HK-2 (cell line): Measurements from ENCODE around the gene ITGB3BP.
"Not testable (repeated sequence)": the region's sequence is repeated elsewhere in the genome, so short reads cannot be mapped to it uniquely, and the experiment has no call there.

Source experiments
- DNase-seq: peaks from one replicate; pipeline ENCODE4 v3.0.0-alpha.2; 2018; ENCODE audit not compliant: unreplicated experiment

Gene ITGB3BP

DNA sequence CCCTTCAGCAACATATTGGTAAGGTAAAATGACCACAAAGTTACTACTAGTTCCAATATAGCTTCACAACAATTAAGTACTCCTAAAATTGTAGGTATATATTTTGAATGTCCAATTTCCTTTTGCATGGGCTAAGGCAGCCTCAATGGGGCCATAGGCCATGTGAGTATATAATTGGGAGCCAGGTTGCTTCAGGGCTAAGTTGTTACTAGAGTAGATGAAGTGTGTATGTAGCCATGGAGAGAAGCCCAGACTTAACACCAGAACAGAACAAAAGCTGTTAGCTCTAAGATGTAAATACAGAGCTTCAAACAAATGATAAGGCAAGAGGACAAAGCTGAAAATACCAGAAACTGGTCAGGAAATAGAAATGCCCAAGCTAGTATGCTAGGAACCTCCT is 16.2 kb downstream of the ITGB3BP start:
- no peak for DNase-seq

DNA sequence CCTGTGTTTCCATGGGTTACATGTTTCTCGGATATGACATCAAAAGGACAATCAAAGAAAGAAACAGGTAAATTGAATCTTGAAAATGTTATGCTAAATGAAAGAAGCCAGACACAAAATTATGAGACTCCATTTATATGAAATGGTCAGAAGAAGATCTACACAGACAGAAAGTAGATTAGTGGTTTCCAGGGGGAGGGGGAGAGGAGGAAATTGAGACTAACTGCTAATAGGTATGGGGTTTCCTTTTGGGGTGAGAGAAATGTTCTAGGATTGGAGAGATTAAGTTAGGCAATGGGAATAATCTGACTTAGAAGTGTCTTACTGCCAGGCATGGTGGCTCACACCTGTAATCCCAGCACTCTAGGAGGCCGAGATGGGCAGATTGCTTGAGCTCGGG is 21.8 kb downstream of the ITGB3BP start:
- DNase-seq, result no peak

- no peak for DNase-seq
These were observed 24.9 kb downstream of the ITGB3BP start for GRCh38 chr1:63498106-63498505.

- no peak for DNase-seq
These were observed 25.4 kb downstream of the ITGB3BP start for GRCh38 chr1:63497577-63497976.

- no peak for DNase-seq
These were observed 35.5 kb downstream of the ITGB3BP start for GRCh38 chr1:63487336-63488065.

GRCh38 chr1:63486629-63487028 is 36.4 kb downstream of the ITGB3BP start:
- no peak for DNase-seq

- no peak for DNase-seq
These were observed 43.0 kb downstream of the ITGB3BP start for GRCh38 chr1:63480057-63480456.

DNA sequence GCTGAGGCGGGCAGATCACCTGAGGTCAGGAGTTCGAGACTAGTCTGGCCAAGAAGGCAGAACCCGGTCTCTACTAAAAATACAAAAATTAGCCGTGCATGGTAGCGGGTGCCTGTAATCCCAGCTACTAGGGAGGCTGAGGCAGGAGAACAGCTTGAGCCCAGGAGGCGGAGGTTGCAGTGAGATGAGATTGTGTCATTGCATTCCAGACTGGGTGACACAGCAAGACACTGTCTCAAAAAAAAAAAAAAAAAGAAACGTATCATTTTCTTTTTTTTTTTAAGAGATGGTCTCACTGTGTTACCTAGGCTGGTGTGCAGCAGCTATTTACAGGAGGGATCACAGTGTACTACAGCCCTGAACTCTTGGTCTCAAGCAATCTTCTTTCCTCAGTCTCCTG is 47.3 kb downstream of the ITGB3BP start:
- DNase-seq, result no peak

GRCh38 chr1:63468683-63469082 is 54.3 kb downstream of the ITGB3BP start:
- DNase-seq, result not testable (repeated sequence)

DNA sequence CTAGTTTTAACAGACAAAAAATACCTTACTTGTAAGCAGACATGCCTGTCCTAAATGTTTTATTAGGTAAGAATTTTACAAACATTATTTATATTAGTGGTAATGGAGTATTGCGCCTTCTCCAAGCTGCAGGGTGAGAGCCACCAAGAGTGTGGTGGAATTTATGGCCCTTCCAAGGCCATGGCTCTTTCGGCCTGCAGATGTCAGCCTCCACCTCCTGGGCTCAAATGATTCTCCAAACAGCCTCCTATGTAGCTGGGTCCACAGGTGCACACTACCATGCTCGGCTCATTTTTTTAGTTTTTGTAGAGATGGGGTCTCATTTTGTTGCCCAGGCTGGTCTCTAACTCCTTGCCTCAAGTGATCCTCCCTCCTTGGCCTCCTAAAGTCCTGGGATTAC is 56.3 kb downstream of the ITGB3BP start:
- DNase-seq, result no peak

DNA sequence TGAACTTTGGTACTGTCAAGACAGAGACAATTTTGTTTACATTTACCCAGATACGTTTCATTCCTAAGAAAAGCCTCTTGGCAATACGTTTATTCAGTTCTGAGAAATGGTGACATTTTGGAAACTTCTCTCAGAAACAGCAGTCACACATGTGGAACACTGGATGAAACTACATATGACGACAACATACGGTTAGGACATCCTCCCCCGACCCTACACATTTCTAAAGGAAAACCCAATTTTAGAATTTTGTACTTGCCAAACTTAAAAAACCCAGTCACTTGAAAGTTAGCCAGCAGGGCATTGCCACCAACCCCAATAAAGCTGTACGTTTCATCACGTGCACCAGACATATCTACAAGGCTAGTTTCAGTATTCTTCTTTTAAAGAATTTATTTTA is 56.8 kb downstream of the ITGB3BP start:
- no peak for DNase-seq

- no peak for DNase-seq
These were observed 59.8 kb downstream of the ITGB3BP start for GRCh38 chr1:63463248-63463647.

GRCh38 chr1:63461661-63462230 is 61.3 kb downstream of the ITGB3BP start:
- DNase-seq, result no peak

- DNase-seq, result no peak
These were observed 64.3 kb downstream of the ITGB3BP start for GRCh38 chr1:63458750-63459149.

DNA sequence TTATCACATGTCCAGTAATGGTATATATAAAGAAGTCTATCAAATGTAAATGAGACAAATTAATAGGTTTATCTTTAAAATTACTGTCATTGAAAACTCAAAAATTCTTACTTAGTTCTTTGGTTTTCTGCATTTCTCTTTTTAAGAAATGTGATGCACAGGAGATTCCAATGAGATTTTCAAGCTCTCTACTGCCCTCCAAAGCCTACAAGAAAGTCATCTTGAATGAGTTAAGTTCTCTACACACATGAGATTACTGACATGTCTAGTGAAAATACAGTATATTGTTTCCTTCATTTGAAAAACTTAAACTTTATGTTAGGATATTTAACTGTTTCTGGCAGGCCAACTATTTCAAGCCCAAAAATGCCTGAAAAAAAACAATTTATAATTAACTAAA is 68.8 kb downstream of the ITGB3BP start:
- DNase-seq, result no peak

- no peak for DNase-seq
These were observed 69.8 kb downstream of the ITGB3BP start for GRCh38 chr1:63453232-63453631.

DNA sequence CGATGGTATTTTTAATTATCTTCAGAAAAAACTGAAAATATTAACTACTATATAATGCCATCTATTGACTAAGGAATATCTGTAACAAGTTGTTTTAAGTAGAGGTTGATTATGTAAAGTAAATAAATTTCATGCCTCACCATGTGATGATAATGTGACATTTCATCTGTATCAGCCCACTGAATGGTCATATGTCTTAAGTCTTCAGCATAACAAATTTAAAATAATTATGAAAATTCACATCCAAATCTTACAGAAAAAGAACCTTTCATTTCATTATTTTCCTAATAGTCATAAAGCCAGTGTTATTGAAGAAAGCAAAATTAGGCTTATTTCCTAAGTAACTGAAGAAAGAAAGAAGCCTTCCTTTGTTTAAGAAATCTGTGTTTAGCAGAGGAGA is 72.6 kb downstream of the ITGB3BP start:
- DNase-seq, result no peak

- DNase-seq, result no peak
These were observed 74.2 kb downstream of the ITGB3BP start for GRCh38 chr1:63448731-63449246.

DNA sequence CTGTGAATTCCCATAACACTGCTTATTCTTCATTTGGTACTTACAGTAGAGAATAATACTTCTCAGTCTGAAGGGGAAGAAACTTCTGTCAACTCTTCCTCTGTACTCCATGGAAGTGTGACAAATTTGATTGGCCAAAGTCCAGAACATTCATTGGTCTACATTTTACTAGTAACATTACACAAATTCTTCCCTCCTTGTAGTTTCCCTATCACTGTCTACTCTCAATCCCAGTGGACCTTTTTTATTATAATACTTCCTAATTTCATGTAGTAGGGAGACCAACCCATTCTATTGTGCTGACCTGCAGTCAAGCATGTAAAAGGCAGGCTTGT is 80.9 kb downstream of the ITGB3BP start:
- DNase-seq, result no peak

GRCh38 chr1:63435161-63435560 is 87.9 kb downstream of the ITGB3BP start:
- no peak for DNase-seq

- DNase-seq, result no peak
These were observed 93.7 kb downstream of the ITGB3BP start for GRCh38 chr1:63429281-63429680.

GRCh38 chr1:63428815-63429214 is 94.2 kb downstream of the ITGB3BP start:
- no peak for DNase-seq

DNA sequence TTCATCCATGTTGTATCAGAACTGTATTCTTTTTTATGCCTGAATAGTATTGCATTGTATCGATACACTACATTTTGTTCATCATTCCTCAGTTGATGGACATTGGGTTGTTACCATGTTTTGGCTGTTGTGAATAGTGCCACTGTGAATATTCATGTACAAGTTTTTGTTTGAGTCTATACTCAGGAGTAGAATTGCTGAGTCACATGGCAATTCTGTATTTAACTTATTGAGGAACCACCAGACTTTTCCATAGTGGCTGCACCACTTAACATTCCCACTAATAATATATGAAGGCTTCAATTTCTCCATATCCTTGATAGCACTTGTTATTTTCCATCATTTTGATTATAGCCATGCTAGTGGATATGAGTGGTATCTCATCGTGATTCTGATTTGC is 99.4 kb downstream of the ITGB3BP start:
- DNase-seq, result no peak

DNA sequence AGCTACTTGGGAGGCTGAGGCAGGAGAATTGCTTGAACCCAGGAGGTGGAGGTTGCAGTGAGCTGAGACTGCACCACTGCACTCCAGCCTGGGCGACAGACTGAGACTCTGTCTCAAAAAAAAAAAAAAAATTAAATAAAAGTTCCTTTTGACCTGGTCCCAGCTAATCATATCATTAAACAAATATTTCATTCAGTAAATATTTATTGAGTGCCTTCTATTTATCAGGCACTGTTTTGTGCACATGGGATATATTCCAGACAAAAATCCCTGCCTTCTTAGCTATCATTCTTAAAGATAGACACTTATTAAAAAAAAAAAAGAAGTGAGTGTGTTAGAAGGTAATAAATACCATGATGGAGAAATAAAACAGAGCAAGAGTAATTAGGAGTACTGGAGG is 102.3 kb downstream of the ITGB3BP start:
- DNase-seq, result not testable (repeated sequence)
